GM23338 (cell line): ENCODE data around the gene B4GALT5. TPM values are rescaled to one million over a fixed set of nuclear protein-coding genes. Genes with fewer than 3 reads are reported as not detected.

Experiments used
- ATAC-seq: fragments of 200-7000 bp; cut with Tn5 transposase; 3 replicates; pipeline ENCODE4 v1.9.1; 2020
- DNase-seq: peaks from one replicate; pipeline ENCODE4 v3.0.0-alpha.2; 2015; ENCODE audit warnings: low spot score
- H2AFZ ChIP-seq: fragments of 200-600 bp; sonication (generic); 2 replicates; pipeline ENCODE4 v1.8.0; 2016; ENCODE audit warnings: antibody characterized with exemption, mild to moderate bottlenecking, moderate library complexity
- H3F3A ChIP-seq: fragments of 200-600 bp; sonication (generic); replicated peaks from 2 replicates; pipeline ENCODE4 v1.8.0; 2017; ENCODE audit warnings: antibody characterized with exemption, mixed run types, low read depth
- H3K27ac ChIP-seq: fragments of 200-600 bp; sonication (generic); 2 replicates; pipeline ENCODE4 v1.6.1; 2016; ENCODE audit warnings: low read depth
- H3K27me3 ChIP-seq: fragments of 200-600 bp; sonication (generic); 2 replicates; pipeline ENCODE4 v1.8.0; 2016; ENCODE audit warnings: mild to moderate bottlenecking, mixed run types, moderate library complexity; ENCODE audit not compliant: insufficient read depth
- H3K36me3 ChIP-seq: fragments of 200-600 bp; sonication (generic); 2 replicates; pipeline ENCODE4 v1.8.0; 2016; ENCODE audit warnings: mild to moderate bottlenecking; ENCODE audit not compliant: insufficient read depth
- H3K4me1 ChIP-seq: fragments of 200-600 bp; sonication (generic); 2 replicates; pipeline ENCODE4 v1.8.0; 2016; ENCODE audit warnings: mild to moderate bottlenecking, moderate library complexity; ENCODE audit not compliant: insufficient read depth
- H3K4me2 ChIP-seq: fragments of 200-600 bp; sonication (generic); 2 replicates; pipeline ENCODE4 v1.7.1; 2017; ENCODE audit warnings: mixed run types
- H3K4me3 ChIP-seq: fragments of 200-600 bp; sonication (generic); 2 replicates; pipeline ENCODE4 v1.6.1; 2016; ENCODE audit warnings: mixed run types
- H3K79me2 ChIP-seq: fragments of 200-600 bp; sonication (generic); replicated peaks from 2 replicates; pipeline ENCODE4 v1.8.0; 2017; ENCODE audit warnings: mild to moderate bottlenecking; ENCODE audit not compliant: insufficient read depth
- H3K9me2 ChIP-seq: fragments of 200-600 bp; sonication (generic); 2 replicates; pipeline ENCODE4 v1.8.0; 2017; ENCODE audit not compliant: insufficient read depth
- H4K20me1 ChIP-seq: fragments of 200-600 bp; sonication (generic); replicated peaks from 2 replicates; pipeline ENCODE4 v1.8.0; 2017; ENCODE audit warnings: mild to moderate bottlenecking; ENCODE audit not compliant: insufficient read depth
- H3K27ac Mint-ChIP-seq: 2 replicates; pipeline ENCODE4 v1.8.0; 2020; ENCODE audit warnings: inconsistent platforms, mild to moderate bottlenecking, moderate library complexity, mixed read lengths
- H3K27me3 Mint-ChIP-seq: 3 replicates; pipeline ENCODE4 v1.8.0; 2022; ENCODE audit warnings: low read depth, mild to moderate bottlenecking, moderate library complexity, mixed read lengths, inconsistent platforms; ENCODE audit not compliant: insufficient read depth, poor library complexity
- H3K36me3 Mint-ChIP-seq: 3 replicates; pipeline ENCODE4 v1.8.0; 2021; ENCODE audit warnings: low read depth, mild to moderate bottlenecking, inconsistent platforms, moderate library complexity, mixed read lengths
- H3K4me1 Mint-ChIP-seq: 3 replicates; pipeline ENCODE4 v1.8.0; 2020; ENCODE audit warnings: mild to moderate bottlenecking, inconsistent platforms, mixed read lengths
- H3K4me3 Mint-ChIP-seq: 3 replicates; pipeline ENCODE4 v1.8.0; 2021; ENCODE audit warnings: moderate library complexity, mild to moderate bottlenecking, inconsistent platforms, mixed read lengths
- H3K9me3 Mint-ChIP-seq: 3 replicates; pipeline ENCODE4 v1.8.0; 2020; ENCODE audit warnings: moderate library complexity, mild to moderate bottlenecking, inconsistent platforms, mixed read lengths
- CREB1 ChIP-seq: fragments of 250-450 bp; sonication (Bioruptor Pico); IDR thresholded peaks from 2 replicates; pipeline ENCODE4 v1.5.0; 2020; ENCODE audit warnings: low read depth, mild to moderate bottlenecking, moderate library complexity
- EZH2 ChIP-seq: fragments of 200-600 bp; sonication (generic); IDR thresholded peaks from one replicate; pipeline ENCODE4 v1.8.0; 2017; ENCODE audit warnings: antibody characterized with exemption, mild to moderate bottlenecking, low read depth; ENCODE audit not compliant: unreplicated experiment
- EZH2phosphoT487 ChIP-seq: fragments of 200-600 bp; sonication (generic); IDR thresholded peaks from one replicate; pipeline ENCODE4 v1.8.1; 2018; ENCODE audit warnings: antibody characterized with exemption; ENCODE audit not compliant: unreplicated experiment
- JUNB ChIP-seq: IDR thresholded peaks from one replicate; pipeline ENCODE4 v1.6.1; 2016; ENCODE audit warnings: antibody characterized with exemption; ENCODE audit not compliant: unreplicated experiment
- STAT1 ChIP-seq: IDR thresholded peaks from one replicate; pipeline ENCODE4 v1.6.1; 2016; ENCODE audit warnings: antibody characterized with exemption; ENCODE audit not compliant: unreplicated experiment
- ZNF114 ChIP-seq: fragments of 250-450 bp; sonication (Bioruptor Pico); IDR thresholded peaks from 2 replicates; pipeline ENCODE4 v1.5.0; 2020; ENCODE audit warnings: mild to moderate bottlenecking, moderate library complexity
- polyA plus RNA-seq: library from polyadenylated mRNA; unstranded; fragments of >200 nt; fragmentation: Nextera tagmentation; extraction: Ambion mirVana; gene quantifications from 2 replicates; pipeline ENCODE4 v1.2.1, GENCODE V29; 2016
- total RNA-seq: library from RNA; depleted of rRNA; stranded (reverse); fragments of >200 nt; shearing (Covaris generic); gene quantifications from 2 replicates; pipeline ENCODE4 v1.2.3, GENCODE V29; 2014
- TF ChIP-seq, protein P1 (sequence below): fragments of 250-450 bp; sonication (Bioruptor Pico); IDR thresholded peaks from 2 replicates; pipeline ENCODE4 v1.5.0; 2020; ENCODE audit warnings: mild to moderate bottlenecking, moderate library complexity
- TF ChIP-seq, protein P2 (sequence below): IDR thresholded peaks from 2 replicates; pipeline ENCODE4 v1.6.1; 2016; ENCODE audit warnings: antibody characterized with exemption

Gene B4GALT5
- total and polyA plus RNA-seq, 2 experiments from 2014 or later, result 19.1 to 50.3 TPM

DNA sequence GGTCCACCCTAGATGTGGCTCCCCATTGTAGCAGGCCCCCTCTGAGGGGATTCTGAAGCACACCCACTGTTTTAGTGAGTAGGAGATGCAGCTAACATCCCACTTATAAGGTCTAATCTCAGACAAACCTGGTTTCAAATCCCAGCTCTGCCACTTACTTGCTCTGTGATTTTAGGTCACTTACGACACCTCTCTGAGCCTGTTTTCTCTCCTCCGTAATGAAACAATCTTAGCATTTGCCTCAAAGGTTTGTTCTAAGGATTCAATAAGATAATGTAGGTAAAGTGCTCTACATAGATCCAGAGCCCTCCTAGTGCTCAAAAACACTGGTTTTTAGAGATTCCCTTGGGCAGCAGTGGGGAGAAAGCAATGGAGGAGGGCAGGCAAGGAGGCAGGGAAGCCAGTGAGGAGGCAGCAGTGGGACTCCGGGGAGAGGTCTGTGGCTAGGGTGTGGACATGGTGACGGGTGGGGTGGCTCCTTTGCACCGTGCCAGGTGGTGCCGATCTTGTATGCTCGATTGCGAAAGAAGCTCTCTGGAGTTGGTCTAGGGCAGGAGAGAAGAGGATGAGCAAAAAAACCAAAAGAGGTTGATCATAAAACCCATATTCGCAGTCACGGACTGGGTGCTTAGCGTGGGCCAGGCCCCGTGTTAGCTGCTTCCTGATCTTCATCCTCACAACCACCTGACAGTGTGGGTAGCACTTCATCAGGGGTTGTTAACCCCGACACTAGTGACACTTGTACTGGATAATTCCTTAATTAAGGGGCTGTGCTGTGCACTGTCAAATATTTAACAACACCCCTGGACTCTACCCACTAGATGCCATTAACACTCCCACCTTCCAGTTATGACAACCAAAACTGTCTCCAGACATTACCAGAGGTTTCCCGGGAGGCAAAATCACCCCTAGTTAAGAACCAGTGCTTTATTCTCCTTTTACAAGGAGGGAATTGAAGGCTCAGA, 129.0 kb downstream of the B4GALT5 start:
- H2AFZ ChIP-seq, result no peak overlapping the region; the same call in 1 of the 2 replicates
- Mint-ChIP-seq H3K36me3 (no peaks in the 10 kb centered on the region), H3K4me1 (peaks cover 10% of the 10 kb centered on the region; the same call in 2 of the 3 replicates), H3K9me3 (peaks cover 7% of the 10 kb centered on the region), H3K27me3 (peaks cover 3% of the 10 kb centered on the region), H3K4me3 (no peak overlapping the region), H3K27ac (no peak overlapping the region)
- peaks cover 5% of the 10 kb centered on the region for H3K4me1 ChIP-seq
- H3K9me2 ChIP-seq, result no peaks in the 10 kb centered on the region
- H4K20me1 ChIP-seq, result no peaks in the 10 kb centered on the region
- ATAC-seq, result no peak
- no peaks in the 10 kb centered on the region for H3K79me2 ChIP-seq
- H3F3A ChIP-seq, result no peaks in the 10 kb centered on the region; the same call in 1 of the 2 replicates
- no peak overlapping the region for H3K4me2 ChIP-seq
- no peak overlapping the region for H3K27ac ChIP-seq
- TF ChIP-seq STAT1, result no peak
- TF ChIP-seq, protein P1, sequence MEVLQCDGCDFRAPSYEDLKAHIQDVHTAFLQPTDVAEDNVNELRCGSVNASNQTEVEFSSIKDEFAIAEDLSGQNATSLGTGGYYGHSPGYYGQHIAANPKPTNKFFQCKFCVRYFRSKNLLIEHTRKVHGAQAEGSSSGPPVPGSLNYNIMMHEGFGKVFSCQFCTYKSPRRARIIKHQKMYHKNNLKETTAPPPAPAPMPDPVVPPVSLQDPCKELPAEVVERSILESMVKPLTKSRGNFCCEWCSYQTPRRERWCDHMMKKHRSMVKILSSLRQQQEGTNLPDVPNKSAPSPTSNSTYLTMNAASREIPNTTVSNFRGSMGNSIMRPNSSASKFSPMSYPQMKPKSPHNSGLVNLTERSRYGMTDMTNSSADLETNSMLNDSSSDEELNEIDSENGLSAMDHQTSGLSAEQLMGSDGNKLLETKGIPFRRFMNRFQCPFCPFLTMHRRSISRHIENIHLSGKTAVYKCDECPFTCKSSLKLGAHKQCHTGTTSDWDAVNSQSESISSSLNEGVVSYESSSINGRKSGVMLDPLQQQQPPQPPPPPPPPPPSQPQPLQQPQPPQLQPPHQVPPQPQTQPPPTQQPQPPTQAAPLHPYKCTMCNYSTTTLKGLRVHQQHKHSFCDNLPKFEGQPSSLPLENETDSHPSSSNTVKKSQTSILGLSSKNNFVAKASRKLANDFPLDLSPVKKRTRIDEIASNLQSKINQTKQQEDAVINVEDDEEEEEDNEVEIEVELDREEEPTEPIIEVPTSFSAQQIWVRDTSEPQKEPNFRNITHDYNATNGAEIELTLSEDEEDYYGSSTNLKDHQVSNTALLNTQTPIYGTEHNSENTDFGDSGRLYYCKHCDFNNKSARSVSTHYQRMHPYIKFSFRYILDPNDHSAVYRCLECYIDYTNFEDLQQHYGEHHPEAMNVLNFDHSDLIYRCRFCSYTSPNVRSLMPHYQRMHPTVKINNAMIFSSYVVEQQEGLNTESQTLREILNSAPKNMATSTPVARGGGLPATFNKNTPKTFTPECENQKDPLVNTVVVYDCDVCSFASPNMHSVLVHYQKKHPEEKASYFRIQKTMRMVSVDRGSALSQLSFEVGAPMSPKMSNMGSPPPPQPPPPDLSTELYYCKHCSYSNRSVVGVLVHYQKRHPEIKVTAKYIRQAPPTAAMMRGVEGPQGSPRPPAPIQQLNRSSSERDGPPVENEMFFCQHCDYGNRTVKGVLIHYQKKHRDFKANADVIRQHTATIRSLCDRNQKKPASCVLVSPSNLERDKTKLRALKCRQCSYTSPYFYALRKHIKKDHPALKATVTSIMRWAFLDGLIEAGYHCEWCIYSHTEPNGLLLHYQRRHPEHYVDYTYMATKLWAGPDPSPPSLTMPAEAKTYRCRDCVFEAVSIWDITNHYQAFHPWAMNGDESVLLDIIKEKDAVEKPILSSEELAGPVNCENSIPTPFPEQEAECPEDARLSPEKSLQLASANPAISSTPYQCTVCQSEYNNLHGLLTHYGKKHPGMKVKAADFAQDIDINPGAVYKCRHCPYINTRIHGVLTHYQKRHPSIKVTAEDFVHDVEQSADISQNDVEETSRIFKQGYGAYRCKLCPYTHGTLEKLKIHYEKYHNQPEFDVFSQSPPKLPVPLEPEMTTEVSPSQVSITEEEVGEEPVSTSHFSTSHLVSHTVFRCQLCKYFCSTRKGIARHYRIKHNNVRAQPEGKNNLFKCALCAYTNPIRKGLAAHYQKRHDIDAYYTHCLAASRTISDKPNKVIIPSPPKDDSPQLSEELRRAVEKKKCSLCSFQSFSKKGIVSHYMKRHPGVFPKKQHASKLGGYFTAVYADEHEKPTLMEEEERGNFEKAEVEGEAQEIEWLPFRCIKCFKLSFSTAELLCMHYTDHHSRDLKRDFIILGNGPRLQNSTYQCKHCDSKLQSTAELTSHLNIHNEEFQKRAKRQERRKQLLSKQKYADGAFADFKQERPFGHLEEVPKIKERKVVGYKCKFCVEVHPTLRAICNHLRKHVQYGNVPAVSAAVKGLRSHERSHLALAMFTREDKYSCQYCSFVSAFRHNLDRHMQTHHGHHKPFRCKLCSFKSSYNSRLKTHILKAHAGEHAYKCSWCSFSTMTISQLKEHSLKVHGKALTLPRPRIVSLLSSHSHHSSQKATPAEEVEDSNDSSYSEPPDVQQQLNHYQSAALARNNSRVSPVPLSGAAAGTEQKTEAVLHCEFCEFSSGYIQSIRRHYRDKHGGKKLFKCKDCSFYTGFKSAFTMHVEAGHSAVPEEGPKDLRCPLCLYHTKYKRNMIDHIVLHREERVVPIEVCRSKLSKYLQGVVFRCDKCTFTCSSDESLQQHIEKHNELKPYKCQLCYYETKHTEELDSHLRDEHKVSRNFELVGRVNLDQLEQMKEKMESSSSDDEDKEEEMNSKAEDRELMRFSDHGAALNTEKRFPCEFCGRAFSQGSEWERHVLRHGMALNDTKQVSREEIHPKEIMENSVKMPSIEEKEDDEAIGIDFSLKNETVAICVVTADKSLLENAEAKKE (CRISPR knock-in tag), result no peak
- TF ChIP-seq JUNB, result no peak
- no peak for TF ChIP-seq EZH2
- TF ChIP-seq ZNF114 (CRISPR knock-in tag), result no peak
- TF ChIP-seq EZH2phosphoT487, result no peak
- no peak for TF ChIP-seq CREB1 (CRISPR knock-in tag)
- TF ChIP-seq, protein P2, sequence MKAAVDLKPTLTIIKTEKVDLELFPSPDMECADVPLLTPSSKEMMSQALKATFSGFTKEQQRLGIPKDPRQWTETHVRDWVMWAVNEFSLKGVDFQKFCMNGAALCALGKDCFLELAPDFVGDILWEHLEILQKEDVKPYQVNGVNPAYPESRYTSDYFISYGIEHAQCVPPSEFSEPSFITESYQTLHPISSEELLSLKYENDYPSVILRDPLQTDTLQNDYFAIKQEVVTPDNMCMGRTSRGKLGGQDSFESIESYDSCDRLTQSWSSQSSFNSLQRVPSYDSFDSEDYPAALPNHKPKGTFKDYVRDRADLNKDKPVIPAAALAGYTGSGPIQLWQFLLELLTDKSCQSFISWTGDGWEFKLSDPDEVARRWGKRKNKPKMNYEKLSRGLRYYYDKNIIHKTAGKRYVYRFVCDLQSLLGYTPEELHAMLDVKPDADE, result no peak
- no peak overlapping the region for H3K4me3 ChIP-seq
- H3K27me3 ChIP-seq, result no peaks in the 10 kb centered on the region
- H3K36me3 ChIP-seq, result no peaks in the 10 kb centered on the region
- no peak for DNase-seq
